HCT116 (cell line): Measurements from ENCODE around the gene CDC42BPA.

Source experiments
- CBX3 ChIP-seq: IDR thresholded peaks from 2 replicates; pipeline ENCODE4 v1.6.1; 2012; ENCODE audit warnings: low read depth
- CTCF ChIP-seq, 3 experiments: fragments of 200-600 bp in 1 of 3; sonication (generic) in 1 of 3; IDR thresholded peaks in 2 of 3; conservative IDR thresholded peaks in 1 of 3; 2 replicates each; pipeline ENCODE4 v1.5.1; 2012 to 2017; ENCODE audit warnings: low read depth in 2 of 3, low read length in 2 of 3, antibody characterized with exemption in 1 of 3, borderline replicate concordance in 1 of 3, control low read depth in 1 of 3, mild to moderate bottlenecking in 1 of 3, mixed read lengths in 1 of 3, mixed run types in 1 of 3, moderate library complexity in 1 of 3; ENCODE audit not compliant: insufficient read depth in 1 of 3
- EZH2 ChIP-seq: fragments of 200-600 bp; sonication (generic); IDR thresholded peaks from 2 replicates; pipeline ENCODE4 v1.6.1; 2017; ENCODE audit warnings: antibody characterized with exemption, mixed run types
- MAX ChIP-seq: IDR thresholded peaks from 2 replicates; pipeline ENCODE4 v1.6.1; 2012
- POLR2A ChIP-seq: IDR thresholded peaks from 2 replicates; pipeline ENCODE4 v1.7.0; 2011; ENCODE audit warnings: borderline replicate concordance; ENCODE audit not compliant: insufficient read depth, insufficient read length; ENCODE audit errors: extremely low read depth
- POLR2AphosphoS5 ChIP-seq: IDR thresholded peaks from 2 replicates; pipeline ENCODE4 v1.6.1; 2011; ENCODE audit warnings: mild to moderate bottlenecking, low read depth, low read length, moderate library complexity
- RAD21 ChIP-seq: IDR thresholded peaks from 2 replicates; pipeline ENCODE4 v1.6.1; 2012; ENCODE audit warnings: low read depth, mild to moderate bottlenecking
- SRF ChIP-seq: IDR thresholded peaks from 2 replicates; pipeline ENCODE4 v1.6.1; 2012; ENCODE audit warnings: low read depth
- YY1 ChIP-seq: IDR thresholded peaks from 2 replicates; pipeline ENCODE4 v1.6.1; 2011; ENCODE audit warnings: low read length, low read depth, moderate library complexity, mild to moderate bottlenecking; ENCODE audit not compliant: insufficient replicate concordance; ENCODE audit errors: extremely low read depth

DNA sequence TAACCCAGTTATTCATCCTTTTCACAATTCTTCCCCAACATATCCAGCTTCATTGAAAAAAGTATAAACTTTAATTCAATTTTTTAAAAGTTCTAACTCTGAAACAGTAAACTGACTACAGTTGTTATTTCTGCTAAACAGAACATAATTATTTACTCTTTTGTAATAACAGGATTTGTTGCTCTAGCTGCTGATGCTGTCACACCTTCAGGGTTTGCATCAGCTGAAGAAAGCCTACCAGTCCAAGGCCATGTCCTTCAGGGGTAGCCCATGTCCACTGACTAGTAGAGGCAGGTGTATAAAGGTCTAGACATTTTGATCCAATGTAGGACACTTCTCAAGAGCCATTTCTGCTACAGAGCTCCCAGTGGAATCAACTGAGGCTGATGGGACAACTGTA is 107.7 kb downstream of the CDC42BPA start:
- TF ChIP-seq CBX3 = no peak
- no peak for TF ChIP-seq CTCF (IDR thresholded peaks at IDR 0.05 in 2 of 3, conservative IDR thresholded peaks at IDR 0.05 in 1 of 3; ENCODE audit: borderline replicate concordance in 1 of 3, insufficient read depth in 1 of 3, low read depth in 2 of 3, low read length in 2 of 3)
- TF ChIP-seq RAD21 = no peak
- no peak for TF ChIP-seq POLR2AphosphoS5
- TF ChIP-seq POLR2A = no peak
- no peak for TF ChIP-seq SRF
- no peak for TF ChIP-seq MAX
- no peak for TF ChIP-seq YY1
- TF ChIP-seq EZH2 = no peak
